Measurements from ENCODE around the gene PLEKHA6.
"Not testable (repeated sequence)": the region's sequence is repeated elsewhere in the genome, so short reads cannot be mapped to it uniquely, and the experiment has no call there.

PLEKHA6 gene

DNA sequence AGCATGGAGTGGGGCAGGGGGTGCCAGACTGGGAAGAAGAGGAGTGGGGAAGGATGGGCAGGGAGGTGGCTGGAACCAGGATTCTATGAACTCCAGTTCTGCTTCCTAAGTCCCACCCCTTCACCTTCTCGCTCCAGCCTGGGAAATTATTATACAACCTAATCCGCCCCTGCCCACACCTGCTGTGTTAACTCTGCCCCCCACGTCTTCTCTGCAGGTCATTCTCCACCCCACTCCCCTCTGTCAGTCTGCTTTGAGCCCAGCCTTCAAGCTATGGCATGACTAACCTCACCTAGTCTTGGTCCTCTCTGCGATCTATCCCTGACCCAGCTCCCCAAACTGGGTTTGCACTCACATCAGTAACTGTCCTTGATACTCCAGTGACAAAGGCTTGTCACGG is 99.9 kb downstream of the PLEKHA6 start:
- no peak for DNase-seq

DNA sequence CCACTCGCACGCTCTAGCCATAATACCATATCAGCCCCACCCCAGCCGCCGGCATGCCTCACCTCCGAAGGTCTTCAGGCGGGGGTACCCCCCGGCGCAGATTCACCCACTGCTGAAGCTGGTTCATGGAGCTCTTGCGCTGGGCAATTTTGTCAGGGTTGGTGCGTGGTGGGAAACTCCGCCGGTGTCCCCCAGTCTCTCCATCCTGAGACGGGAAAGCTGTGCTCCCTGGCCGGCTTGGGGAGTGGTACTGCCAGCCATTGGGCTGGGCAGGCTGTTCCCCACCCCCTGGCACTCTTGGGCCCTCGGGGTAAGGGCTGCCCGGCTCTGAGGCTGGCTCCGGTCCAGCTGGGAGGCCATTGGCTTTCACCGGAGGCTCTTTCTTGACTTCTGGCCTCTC is 100.5 kb downstream of the PLEKHA6 start:
- DNase-seq, result no peak

GRCh38 chr1:204258213-204259115 is 101.3 kb downstream of the PLEKHA6 start:
- DNase-seq, result peak; percentile 55 to 78 (median 65)

DNA sequence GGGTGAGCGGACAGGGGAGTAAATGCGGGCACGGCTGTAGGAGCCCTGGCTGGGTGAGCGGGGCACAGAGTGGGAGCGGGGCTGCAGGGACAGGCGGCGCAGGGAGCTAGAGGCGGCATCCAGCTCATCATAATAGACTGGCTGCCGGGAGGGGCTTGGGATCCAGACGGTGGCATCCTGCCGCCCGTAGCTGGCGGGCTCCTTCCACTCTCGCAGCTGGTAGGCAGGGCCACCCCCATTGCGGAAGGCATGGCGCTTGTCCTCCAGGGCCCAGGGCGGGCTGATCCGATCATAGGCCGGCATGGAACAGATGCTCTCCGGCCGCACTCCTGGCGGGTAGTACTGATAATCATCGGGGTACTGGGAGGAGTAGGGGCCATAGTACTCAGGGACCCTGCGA is 102.3 kb downstream of the PLEKHA6 start:
- DNase-seq, result no peak

DNA sequence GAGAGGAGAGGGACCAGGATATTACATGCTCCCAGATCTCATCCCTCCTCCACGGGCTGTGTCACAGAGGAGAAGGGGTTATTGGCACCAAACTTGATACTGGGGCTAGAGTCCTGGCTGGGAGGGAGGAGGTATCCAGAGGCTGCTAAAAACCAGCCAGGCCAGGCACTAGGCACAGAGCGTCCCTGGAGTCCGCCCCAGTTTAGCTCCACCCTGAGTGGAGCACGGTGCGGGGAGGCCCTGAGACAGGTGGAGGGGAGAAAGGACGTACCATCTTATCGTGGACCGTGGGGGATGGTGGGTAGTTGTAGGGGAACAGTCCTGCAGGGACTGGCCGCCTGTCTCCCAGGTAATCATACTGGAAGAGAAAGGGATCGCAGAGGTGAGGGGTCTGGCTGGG is 103.2 kb downstream of the PLEKHA6 start:
- DNase-seq, result no peak

DNA sequence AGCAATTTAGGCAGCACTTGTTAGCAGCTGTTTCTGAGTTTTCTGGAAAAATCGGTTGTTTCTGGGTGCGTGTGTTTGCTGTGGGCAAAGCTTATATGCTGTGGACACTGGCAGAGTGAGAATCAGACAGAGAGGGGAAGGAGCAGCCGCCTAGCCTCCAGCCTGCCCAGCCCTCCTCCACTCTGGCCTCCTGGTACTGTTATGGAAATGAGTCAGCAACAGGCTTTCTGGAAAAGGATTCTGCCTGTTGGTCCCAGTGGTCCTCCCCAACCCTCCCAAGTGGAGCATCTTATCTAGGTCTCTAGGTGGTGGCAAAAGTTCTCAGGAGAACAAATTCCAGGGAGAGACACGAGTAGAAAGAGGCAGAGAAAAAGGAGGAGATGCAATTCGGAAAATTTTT is 103.8 kb downstream of the PLEKHA6 start:
- no peak for DNase-seq

DNA sequence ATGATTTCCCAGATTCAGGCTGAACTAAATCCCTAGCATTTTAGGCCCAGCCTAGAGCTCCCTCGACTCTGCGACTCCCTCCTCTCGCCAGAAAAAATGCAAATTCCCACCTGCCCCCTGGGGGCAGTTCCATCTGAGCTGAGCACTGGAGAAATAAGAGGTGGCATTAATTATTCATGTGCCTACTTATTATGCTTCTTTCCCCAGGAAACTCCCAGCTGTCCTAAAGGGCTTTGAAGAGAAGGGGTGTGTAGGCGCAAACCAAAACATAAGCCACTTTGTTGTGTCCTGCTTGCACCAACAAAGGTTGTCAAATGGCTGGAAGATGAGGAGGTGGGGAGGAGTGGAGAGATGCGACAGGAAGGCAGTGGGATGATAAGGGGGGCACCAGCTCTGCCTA is 104.5 kb downstream of the PLEKHA6 start:
- no peak for DNase-seq

DNA sequence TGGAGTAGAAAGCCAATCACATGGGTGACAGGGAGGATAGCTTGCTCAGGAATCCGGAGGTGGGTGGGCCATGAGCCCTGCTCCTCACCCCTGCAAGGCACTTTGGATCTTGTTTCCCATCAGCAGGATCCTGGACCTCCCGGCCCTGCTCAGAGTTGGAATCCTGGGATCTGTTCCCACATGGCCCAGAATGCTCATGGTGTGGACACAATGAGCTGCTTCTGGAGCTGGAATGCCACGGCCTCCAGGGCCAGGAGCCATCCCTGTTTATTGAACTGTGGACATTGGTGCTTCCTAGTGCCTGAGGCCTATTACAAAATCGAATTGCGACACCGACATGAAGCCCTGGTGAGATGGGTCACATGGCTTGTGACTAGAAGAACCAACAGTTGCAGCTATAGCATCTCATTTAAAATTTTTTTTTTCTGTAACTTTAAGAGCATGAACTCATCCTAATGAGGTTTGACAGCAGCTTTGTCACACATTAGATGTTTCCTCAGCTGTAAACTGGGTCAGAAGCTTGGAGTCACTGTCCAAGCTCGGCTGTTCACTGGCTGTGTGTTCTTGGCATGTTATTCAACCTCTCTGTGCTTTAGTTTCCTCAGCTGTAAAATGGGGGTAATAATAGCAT is 105.6 kb downstream of the PLEKHA6 start:
- peak; percentile 81 to 92 (median 84) for DNase-seq

DNA sequence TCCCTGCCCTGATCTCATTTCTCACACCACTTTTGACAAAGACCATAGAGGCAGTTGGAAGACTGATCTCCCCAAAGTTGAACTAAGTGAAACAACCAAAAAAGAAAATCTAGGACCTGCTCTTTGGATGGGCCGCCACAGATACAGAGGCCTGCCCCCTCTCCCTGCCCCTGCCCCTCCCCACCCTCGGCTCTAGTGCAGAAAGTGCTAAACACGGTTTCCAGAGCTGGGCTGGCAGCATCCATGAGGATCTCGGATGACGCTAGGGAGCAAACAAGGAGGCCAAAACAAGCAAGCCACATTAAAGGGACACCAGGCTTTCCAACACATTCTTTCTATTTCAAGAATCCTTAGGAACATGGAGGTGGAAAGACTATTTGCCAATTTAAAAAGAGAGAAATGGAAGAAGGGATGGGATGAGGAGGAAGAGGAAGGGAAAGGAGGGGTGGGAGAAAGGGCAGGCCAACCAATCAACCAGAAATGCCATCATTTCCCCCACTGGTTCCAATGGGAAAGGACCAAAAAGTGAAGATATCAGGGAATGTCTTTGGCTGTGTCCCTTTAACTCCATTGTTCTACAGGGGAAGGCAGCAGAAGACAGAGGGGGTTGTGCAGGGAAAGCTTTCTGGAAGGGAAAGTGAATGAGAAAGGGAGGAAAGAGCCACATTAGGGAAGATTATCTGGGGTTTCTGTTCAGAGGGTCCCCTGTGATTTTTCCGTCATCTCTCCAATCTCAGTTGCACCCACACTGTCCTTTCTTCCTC is 107.6 kb downstream of the PLEKHA6 start:
- DNase-seq, result no peak

DNA sequence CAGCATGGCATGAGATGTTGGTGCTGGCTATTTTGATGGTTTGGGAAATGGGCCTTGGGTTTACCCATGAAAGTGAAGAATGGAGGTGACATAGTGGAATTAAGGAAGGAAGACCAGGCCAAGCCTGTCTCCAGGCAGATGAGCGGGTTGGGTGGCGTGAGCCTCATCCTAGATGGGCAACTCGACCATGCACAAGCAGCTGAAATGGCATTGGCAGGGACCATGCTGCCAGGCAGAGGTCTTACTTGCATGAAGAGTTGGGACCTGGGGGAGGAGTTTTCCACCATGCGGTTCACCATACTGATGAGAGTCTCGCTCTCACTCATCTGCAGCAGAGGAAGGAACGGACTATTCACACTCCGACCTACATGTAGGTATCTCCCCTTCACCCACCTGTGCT is 108.4 kb downstream of the PLEKHA6 start:
- no peak for DNase-seq

DNA sequence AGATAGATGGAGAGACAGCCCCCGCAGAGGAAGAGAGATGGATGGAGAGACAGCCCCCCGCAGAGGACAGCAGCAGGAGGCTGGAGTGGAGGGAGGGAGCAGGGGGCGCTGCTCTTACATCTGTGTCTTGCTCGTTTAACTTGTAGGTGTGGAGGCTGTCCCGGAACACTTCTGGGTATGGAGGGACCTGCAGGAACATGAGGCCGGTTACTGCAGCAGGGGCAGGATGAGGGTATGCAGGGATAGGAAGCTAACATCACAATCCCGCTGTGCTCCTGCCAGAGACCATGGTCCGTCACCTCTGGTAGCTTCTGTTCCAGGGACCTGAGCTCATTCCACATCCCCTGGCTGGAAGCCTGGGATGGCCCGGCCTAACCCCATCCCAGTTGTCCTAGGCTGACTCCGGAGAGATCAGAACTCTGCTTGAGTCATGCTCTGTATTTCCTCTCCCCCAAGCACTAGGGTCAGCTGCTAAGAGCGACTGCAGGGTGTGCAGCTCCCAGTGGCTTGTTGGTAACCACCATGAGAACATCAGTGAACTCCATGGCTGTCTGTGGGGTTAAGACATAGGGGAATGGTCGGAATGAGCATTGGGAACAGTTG is 109.2 kb downstream of the PLEKHA6 start:
- no peak for DNase-seq

GRCh38 chr1:204249736-204250427 is 109.8 kb downstream of the PLEKHA6 start:
- DNase-seq, result no peak

DNA sequence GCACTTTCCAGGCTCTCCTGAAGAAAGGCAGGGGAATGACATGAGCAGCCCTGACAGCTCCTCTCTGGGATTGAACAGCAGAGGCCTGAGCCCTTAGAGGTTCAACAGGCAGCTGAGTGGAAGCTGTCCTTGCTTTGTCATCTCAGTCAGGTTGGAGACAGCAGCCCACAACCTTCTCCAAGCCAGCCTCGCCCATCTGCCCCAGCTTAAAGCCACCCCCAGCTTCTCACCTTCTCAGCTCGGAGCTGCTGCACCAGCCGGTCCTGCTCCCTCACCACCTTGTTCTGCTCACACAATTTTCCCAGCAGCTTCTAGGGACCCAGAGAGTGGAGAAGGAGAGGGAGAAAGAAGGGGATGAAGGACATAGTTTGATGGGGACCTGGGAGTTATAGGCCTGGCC is 110.8 kb downstream of the PLEKHA6 start:
- no peak for DNase-seq

GRCh38 chr1:204246876-204247275 is 112.9 kb downstream of the PLEKHA6 start:
- no peak for DNase-seq

GRCh38 chr1:204242920-204243319 is 116.8 kb downstream of the PLEKHA6 start:
- DNase-seq, result no peak

DNA sequence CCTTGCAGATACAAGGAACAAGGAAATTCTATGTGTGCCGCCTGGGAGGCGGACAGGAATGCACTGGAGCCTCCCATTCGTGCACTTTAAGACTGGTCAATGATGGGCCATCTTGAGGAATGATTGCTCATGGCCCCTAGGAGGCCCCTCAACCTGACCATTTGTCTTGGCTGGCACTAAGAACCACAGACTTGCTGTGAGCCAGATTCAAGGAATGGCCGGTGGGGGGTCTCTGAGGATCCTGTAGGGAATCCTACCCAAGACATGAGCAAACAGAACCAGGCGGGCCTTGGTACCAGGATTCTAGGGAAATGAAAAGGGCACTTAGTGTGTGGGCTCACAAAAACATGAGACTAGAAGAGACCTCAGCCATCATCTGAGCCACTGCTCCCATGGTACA is 117.8 kb downstream of the PLEKHA6 start:
- no peak for DNase-seq

- DNase-seq, result peak; percentile 25 to 30 (median 25)
Measured at GRCh38 chr1:204241050-204241449, 118.7 kb downstream of the PLEKHA6 start.

GRCh38 chr1:204240233-204240632 is 119.5 kb downstream of the PLEKHA6 start:
- DNase-seq, result peak in 2 of 3 donors; percentile 11

- DNase-seq, result not testable (repeated sequence)
Measured at GRCh38 chr1:204239401-204239800, 120.3 kb downstream of the PLEKHA6 start.

GRCh38 chr1:204238520-204238919 is 121.2 kb downstream of the PLEKHA6 start:
- DNase-seq, result peak in 1 of 3 donors; percentile 14

DNA sequence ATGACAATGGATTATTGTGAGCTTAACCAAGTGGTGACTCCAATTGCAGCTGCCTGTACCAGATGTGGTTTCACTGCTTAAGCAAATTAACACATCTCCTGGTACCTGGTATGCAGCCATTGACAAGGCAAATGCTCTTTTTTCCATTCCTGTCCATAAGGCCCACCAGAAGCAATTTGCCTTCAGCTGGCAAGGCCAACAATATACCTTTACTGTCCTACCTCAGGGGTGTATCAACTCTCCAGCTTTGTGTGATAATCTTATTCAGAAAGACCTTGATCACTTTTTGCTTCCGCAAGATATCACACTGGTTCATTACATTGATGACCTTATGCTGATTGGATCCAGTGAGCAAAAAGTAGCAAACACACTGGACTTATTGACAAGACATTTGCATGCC is 122.2 kb downstream of the PLEKHA6 start:
- DNase-seq, result not testable (repeated sequence)

- no peak for DNase-seq
Measured at GRCh38 chr1:204232526-204232925, 127.2 kb downstream of the PLEKHA6 start.
